Thyroid gland (tissue), 4 donors: Measurements from ENCODE around the gene IGF1. TPM values are rescaled to one million over a fixed set of nuclear protein-coding genes. Genes with fewer than 3 reads are reported as not detected.

ENCODE experiments used
- DNase-seq, 2 donors: peaks; one replicate each; pipeline ENCODE4 v3.0.0-alpha.2; 2019
- H3K27ac ChIP-seq, 3 donors: fragments of 200-600 bp; sonication (generic); 1 replicate in 2 of 3; 2 replicates in 1 of 3; pipeline ENCODE4 v1.5.1; 2016 to 2019; ENCODE audit warnings: mild to moderate bottlenecking in 1 of 3, moderate library complexity in 1 of 3
- H3K27me3 ChIP-seq: fragments of 200-600 bp; sonication (generic); one replicate; pipeline ENCODE4 v1.5.1; 2019
- H3K36me3 ChIP-seq, 2 donors: fragments of 200-600 bp; sonication (generic); one replicate each; pipeline ENCODE4 v1.5.1; 2016 to 2019
- H3K4me1 ChIP-seq, 2 donors: fragments of 200-600 bp; sonication (generic); one replicate each; pipeline ENCODE4 v1.5.1; 2017 to 2019
- H3K4me3 ChIP-seq, 3 donors: fragments of 200-600 bp; sonication (generic); replicated peaks in 1 of 3; 1 replicate in 2 of 3; 2 replicates in 1 of 3; pipeline ENCODE4 v1.5.1; 2016; ENCODE audit warnings: mild to moderate bottlenecking in 1 of 3
- H3K9me3 ChIP-seq: fragments of 200-600 bp; sonication (generic); one replicate; pipeline ENCODE4 v1.5.1; 2017
- CTCF ChIP-seq, 6 experiments: fragments of 200-600 bp in 3 of 6; fragments of 450-650 bp in 3 of 6; sonication (generic) in 3 of 6; IDR thresholded peaks; one replicate each; pipeline ENCODE4 v1.5.1; 2016 to 2019; ENCODE audit warnings: antibody characterized with exemption in 6 of 6, mild to moderate bottlenecking in 2 of 6, inconsistent platforms in 1 of 6, moderate library complexity in 1 of 6
- POLR2A ChIP-seq, 2 donors: fragments of 450-650 bp; IDR thresholded peaks; one replicate each; pipeline ENCODE4 v1.6.1; 2017; ENCODE audit warnings: antibody characterized with exemption in 2 of 2, mild to moderate bottlenecking in 2 of 2, moderate library complexity in 1 of 2
- WGBS, 2 donors: methylation state at CpG; one replicate each; pipeline ENCODE4 v1.1.5; 2017; 5-methylcytosine and 5-hydroxymethylcytosine counted together
- intact Hi-C: fragments of 100-400 bp; cut with DNase I; formaldehyde crosslinking; loops from one replicate; pipeline ENCODE4 v1.15.1; 2023
- total RNA-seq, 4 donors: library from RNA; depleted of rRNA; stranded (reverse); fragments of >200 nt; gene quantifications; one replicate each; pipeline ENCODE4 v1.2.3, GENCODE V29; 2016

The IGF1 gene
- total RNA-seq, 4 donors from 2014 or later, result 74.0 to 134 (median 111) TPM

GRCh38 chr12:102462386-102462785, 18.0 kb downstream of the IGF1 start:
- no peak for DNase-seq
- Histone ChIP-seq H3K27ac (no peak overlapping the region), H3K27me3 (no peaks in the 10 kb centered on the region), H3K4me1 (peaks cover 12 to 19% of the 10 kb centered on the region in 2 donors), H3K4me3 (no peak overlapping the region), H3K36me3 (no peaks in the 10 kb centered on the region), H3K9me3 (no peaks in the 10 kb centered on the region)
- intact Hi-C loops, result no loop called here
- 76 to 89% methylated on average over 1 of the region's 1 CpG for WGBS, 2 donors
- TF ChIP-seq POLR2A (IDR thresholded peaks at IDR 0.05) (no peak), CTCF (IDR thresholded peaks at IDR 0.05) (no peak)

DNA sequence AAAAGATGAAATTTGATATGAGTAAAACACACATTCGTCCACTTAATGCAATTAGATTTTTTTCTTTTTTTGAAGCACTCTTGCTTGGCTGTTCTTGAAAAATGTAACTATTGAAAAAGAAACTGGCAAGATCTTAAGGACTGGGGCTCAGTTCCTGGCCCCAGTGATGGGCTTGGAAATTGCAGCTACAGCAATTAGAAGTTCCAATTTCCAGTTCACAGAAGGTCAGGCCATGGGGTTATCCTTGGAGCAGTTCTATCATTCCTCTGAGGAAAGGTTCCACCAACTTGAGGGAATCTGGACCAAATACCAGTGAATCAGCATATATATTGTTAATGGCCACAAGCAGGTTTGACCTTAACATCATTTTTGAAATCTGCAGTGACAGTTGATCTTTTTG, 18.9 kb downstream of the IGF1 start:
- intact Hi-C loops, result no loop called here
- no peaks in the 10 kb centered on the region for H3K36me3 ChIP-seq
- 57 to 64% methylated on average over 1 of the region's 1 CpG for WGBS, 2 donors
- H3K27ac ChIP-seq, result no peak overlapping the region
- no peaks in the 10 kb centered on the region for H3K9me3 ChIP-seq
- H3K4me3 ChIP-seq, result no peak overlapping the region
- H3K27me3 ChIP-seq, result no peaks in the 10 kb centered on the region
- no peak for DNase-seq
- TF ChIP-seq POLR2A (IDR thresholded peaks at IDR 0.05) (no peak), CTCF (IDR thresholded peaks at IDR 0.05) (no peak)
- peaks cover 12% of the 10 kb centered on the region in 2 donors for H3K4me1 ChIP-seq

- no peak overlapping the region for H3K27ac ChIP-seq
- no peak for TF ChIP-seq POLR2A (IDR thresholded peaks at IDR 0.05)
- TF ChIP-seq CTCF (IDR thresholded peaks at IDR 0.05), result no peak
- no peak for DNase-seq
- no peaks in the 10 kb centered on the region for H3K36me3 ChIP-seq
- no peak overlapping the region for H3K4me3 ChIP-seq
- no peaks in the 10 kb centered on the region for H3K27me3 ChIP-seq
- peaks cover 12 to 23% of the 10 kb centered on the region in 2 donors for H3K4me1 ChIP-seq
- 76 to 78% methylated on average over 5 of the region's 5 CpGs for WGBS, 2 donors
- H3K9me3 ChIP-seq, result no peaks in the 10 kb centered on the region
- intact Hi-C loops, result no loop called here
These were observed 21.0 kb downstream of the IGF1 start for GRCh38 chr12:102459314-102459713.

DNA sequence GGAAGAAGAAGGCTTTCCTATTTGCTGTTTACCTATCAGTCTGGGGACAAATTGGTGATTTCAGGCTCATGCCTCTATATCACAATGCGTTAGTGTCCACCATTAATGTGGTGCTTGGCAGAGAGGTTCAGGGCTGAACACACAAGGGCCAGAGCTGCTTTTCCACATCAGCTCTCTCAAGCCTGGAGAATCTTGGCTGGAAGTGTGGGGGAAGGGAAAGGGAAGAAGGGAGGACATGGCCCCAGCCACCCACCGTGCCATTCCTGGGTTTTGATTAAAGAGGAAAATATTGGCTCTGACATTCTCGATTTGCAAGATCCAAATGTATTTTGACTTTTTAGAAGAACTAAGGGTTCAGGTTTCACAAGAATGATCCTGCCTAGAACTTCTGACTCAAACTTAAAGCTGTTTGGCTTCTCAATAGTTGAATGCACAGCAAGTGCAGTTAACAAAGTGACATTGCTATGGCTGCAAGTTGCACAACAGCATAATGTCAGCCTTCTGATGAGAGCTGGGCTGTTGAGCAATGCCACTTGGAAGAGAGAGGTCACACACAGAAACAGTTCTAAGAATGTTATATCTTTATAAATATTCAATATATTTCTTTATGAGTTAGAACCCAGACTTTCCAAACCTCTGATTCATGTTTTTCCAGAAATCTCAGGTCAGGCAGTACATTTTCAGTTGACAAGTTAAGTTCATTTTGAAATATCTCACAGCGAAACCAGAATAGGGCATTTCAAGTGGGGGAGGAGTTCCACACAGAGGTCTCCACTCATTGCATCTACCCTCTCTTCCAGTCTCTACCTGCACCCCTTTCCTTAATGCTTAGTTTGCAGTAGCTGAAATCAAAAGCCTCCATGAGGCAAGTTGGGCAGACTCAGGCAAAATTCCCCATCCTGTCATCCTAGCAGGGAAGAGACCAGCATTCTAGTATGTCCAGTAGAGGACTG, 25.3 kb downstream of the IGF1 start:
- no peaks in the 10 kb centered on the region for H3K9me3 ChIP-seq
- H3K27me3 ChIP-seq, result no peaks in the 10 kb centered on the region
- peak; percentile 59 to 64 for DNase-seq
- intact Hi-C loops, result no loop called here
- no peaks in the 10 kb centered on the region for H3K36me3 ChIP-seq
- H3K4me1 ChIP-seq, result peaks cover 0 to 23% of the 10 kb centered on the region in 2 donors
- TF ChIP-seq POLR2A (IDR thresholded peaks at IDR 0.05) (no peak), CTCF (IDR thresholded peaks at IDR 0.05) (no peak)
- H3K4me3 ChIP-seq, result no peak overlapping the region
- WGBS, 2 donors, result 47 to 54% methylated on average over 4 of the region's 4 CpGs
- peak overlapping the region in 2 of 3 donors; percentile 15 to 28 for H3K27ac ChIP-seq

GRCh38 chr12:102454330-102454729, 26.0 kb downstream of the IGF1 start:
- H3K4me1 ChIP-seq, result peaks cover 0 to 23% of the 10 kb centered on the region in 2 donors
- 92 to 94% methylated on average over 2 of the region's 2 CpGs for WGBS, 2 donors
- no peaks in the 10 kb centered on the region for H3K27me3 ChIP-seq
- no peak for TF ChIP-seq POLR2A (IDR thresholded peaks at IDR 0.05)
- no peak for TF ChIP-seq CTCF (IDR thresholded peaks at IDR 0.05)
- no peaks in the 10 kb centered on the region for H3K36me3 ChIP-seq
- H3K9me3 ChIP-seq, result no peaks in the 10 kb centered on the region
- DNase-seq, result no peak
- no peak overlapping the region for H3K4me3 ChIP-seq
- intact Hi-C loops, result no loop called here
- H3K27ac ChIP-seq, result peak overlapping the region in 1 of 3 donors; percentile 15
